ENCODE measurements around the gene MPST. TPM values are rescaled to one million over a fixed set of nuclear protein-coding genes. Genes with fewer than 3 reads are reported as not detected.

The MPST gene
- total RNA-seq, 4 donors from 2014 or later, result 131 to 161 (median 146) TPM

GRCh38 chr22:37047006-37047405, 27.5 kb downstream of the MPST start:
- H3K9me3 ChIP-seq, result no peaks in the 10 kb centered on the region
- TF ChIP-seq CTCF (IDR thresholded peaks at IDR 0.05 in 4 of 5, conservative IDR thresholded peaks at IDR 0.05 in 1 of 5) (no peak), POLR2A (IDR thresholded peaks at IDR 0.05) (no peak)
- no peak overlapping the region for H3K27ac ChIP-seq
- DNase-seq (no peak), ATAC-seq (no peak)
- H3K36me3 ChIP-seq, result no peaks in the 10 kb centered on the region
- no peak overlapping the region for H3K4me3 ChIP-seq
- H3K4me1 ChIP-seq, result no peaks in the 10 kb centered on the region
- intact Hi-C loops (cut with DNase I; ENCODE audit: low total_unique reads), result no loop called here
- in situ Hi-C loops (cut with MboI; ENCODE audit: low sequenced_read_pairs in 4 of 4), result no loop called here
- peaks cover 0 to 12% (median 10%) of the 10 kb centered on the region in 3 donors for H3K27me3 ChIP-seq

- no peaks in the 10 kb centered on the region for H3K9me3 ChIP-seq
- DNase-seq (no peak), ATAC-seq (no peak)
- in situ Hi-C loops (cut with MboI; ENCODE audit: low sequenced_read_pairs in 4 of 4) (no loop called here), intact Hi-C loops (cut with DNase I; ENCODE audit: low total_unique reads) (no loop called here)
- TF ChIP-seq CTCF (IDR thresholded peaks at IDR 0.05 in 4 of 5, conservative IDR thresholded peaks at IDR 0.05 in 1 of 5) (no peak), POLR2A (IDR thresholded peaks at IDR 0.05) (no peak)
- no peaks in the 10 kb centered on the region for H3K36me3 ChIP-seq
- H3K4me1 ChIP-seq, result no peaks in the 10 kb centered on the region
- peaks cover 0 to 12% (median 12%) of the 10 kb centered on the region in 3 donors for H3K27me3 ChIP-seq
- no peak overlapping the region for H3K4me3 ChIP-seq
- no peak overlapping the region for H3K27ac ChIP-seq
Measured at GRCh38 chr22:37048133-37048532, 28.6 kb downstream of the MPST start.

- TF ChIP-seq POLR2A (IDR thresholded peaks at IDR 0.05), result no peak
- TF ChIP-seq CTCF (IDR thresholded peaks at IDR 0.05 in 4 of 5, conservative IDR thresholded peaks at IDR 0.05 in 1 of 5), result no peak
- ATAC-seq, result no peak
- Histone ChIP-seq H3K4me1 (no peaks in the 10 kb centered on the region), H3K27me3 (peaks cover 0 to 12% (median 12%) of the 10 kb centered on the region in 3 donors), H3K27ac (no peak overlapping the region), H3K4me3 (no peak overlapping the region), H3K36me3 (no peaks in the 10 kb centered on the region), H3K9me3 (no peaks in the 10 kb centered on the region)
- DNase-seq, result no peak
- intact Hi-C loops (cut with DNase I; ENCODE audit: low total_unique reads) (no loop called here), in situ Hi-C loops (cut with MboI; ENCODE audit: low sequenced_read_pairs in 4 of 4) (no loop called here)
Measured at GRCh38 chr22:37049224-37049623, 29.7 kb downstream of the MPST start.

- TF ChIP-seq POLR2A (IDR thresholded peaks at IDR 0.05), result no peak
- intact Hi-C loops (cut with DNase I; ENCODE audit: low total_unique reads), result no loop called here
- DNase-seq, result no peak
- Histone ChIP-seq H3K4me1 (no peaks in the 10 kb centered on the region), H3K9me3 (no peaks in the 10 kb centered on the region), H3K4me3 (no peak overlapping the region), H3K27me3 (peaks cover 0 to 12% (median 12%) of the 10 kb centered on the region in 3 donors), H3K27ac (no peak overlapping the region), H3K36me3 (no peaks in the 10 kb centered on the region)
- ATAC-seq, result no peak
- in situ Hi-C loops (cut with MboI; ENCODE audit: low sequenced_read_pairs in 4 of 4), result no loop called here
Measured at GRCh38 chr22:37050913-37051312, 31.4 kb downstream of the MPST start.

- Histone ChIP-seq H3K4me1 (no peaks in the 10 kb centered on the region), H3K27ac (no peak within 1 kb of the TSS), H3K36me3 (no peaks in the 10 kb centered on the region), H3K9me3 (no peaks in the 10 kb centered on the region), H3K4me3 (peak within 1 kb of the TSS; percentile 45 to 51 (median 46)), H3K27me3 (peaks cover 0 to 12% (median 12%) of the 10 kb centered on the region in 3 donors)
- no peak for DNase-seq
- in situ Hi-C loops (cut with MboI; ENCODE audit: low sequenced_read_pairs in 4 of 4) (no loop called here), intact Hi-C loops (cut with DNase I; ENCODE audit: low total_unique reads) (no loop called here)
- TF ChIP-seq CTCF (IDR thresholded peaks at IDR 0.05 in 4 of 5, conservative IDR thresholded peaks at IDR 0.05 in 1 of 5) (no peak), POLR2A (IDR thresholded peaks at IDR 0.05) (peak in 1 of 2 donors; percentile 23)
- ATAC-seq, result no peak
Measured at GRCh38 chr22:37051391-37052385, 32.1 kb downstream of the MPST start, which contains the start of gene KCTD17. TSS of gene KCTD17 (plus strand) at chr22:37051742. CDS start at chr22:37051761, 19 bp downstream.
